Measurements from ENCODE around the gene HRG.

- no peak for TF ChIP-seq CTCF (conservative IDR thresholded peaks at IDR 0.05; ENCODE audit: low read length)
- TF ChIP-seq EZH2phosphoT487 (IDR thresholded peaks at IDR 0.05; ENCODE audit: borderline replicate concordance) = no peak
Observed at GRCh38 chr3:186670155-186670554, 4.3 kb downstream of the HRG start.
